Transverse colon (tissue), 4 donors: ENCODE measurements around the gene DENND1A.

Experiments
- CTCF ChIP-seq, 5 experiments: fragments of 200-600 bp in 3 of 5; fragments of 450-650 bp in 2 of 5; sonication (generic) in 3 of 5; IDR thresholded peaks; 1 replicate in 2 of 5; 2 replicates in 3 of 5; pipeline ENCODE4 v1.5.1; 2016 to 2017; ENCODE audit warnings: antibody characterized with exemption in 5 of 5, inconsistent platforms in 3 of 5, mild to moderate bottlenecking in 2 of 5, moderate library complexity in 1 of 5
- EP300 ChIP-seq: sonication (generic); formaldehyde crosslinking; IDR thresholded peaks from one replicate; pipeline ENCODE4 v1.6.1; 2017; ENCODE audit warnings: antibody characterized with exemption, low read depth
- POLR2A ChIP-seq: fragments of 450-650 bp; IDR thresholded peaks from one replicate; pipeline ENCODE4 v1.6.1; 2016; ENCODE audit warnings: antibody characterized with exemption, mild to moderate bottlenecking, moderate library complexity
- POLR2AphosphoS5 ChIP-seq, 3 donors: sonication (generic); formaldehyde crosslinking; IDR thresholded peaks; one replicate each; pipeline ENCODE4 v1.6.1; 2016; ENCODE audit warnings: antibody characterized with exemption in 3 of 3

- TF ChIP-seq CTCF (IDR thresholded peaks at IDR 0.05), result no peak
- TF ChIP-seq POLR2A, result no peak
- no peak for TF ChIP-seq EP300
- TF ChIP-seq POLR2AphosphoS5 (IDR thresholded peaks at IDR 0.05), result no peak
Measured at GRCh38 chr9:123369296-123369695, 560.6 kb downstream of the DENND1A start.
